GM18511 (cell line): ENCODE data around the gene GGNBP2.

Experiments used
- ATAC-seq: cut with Tn5 transposase; IDR thresholded peaks from one replicate; pipeline ENCODE4 v1.9.1; 2021; ENCODE audit warnings: mild to moderate bottlenecking, moderate library complexity; ENCODE audit not compliant: unreplicated experiment

GGNBP2 gene

DNA sequence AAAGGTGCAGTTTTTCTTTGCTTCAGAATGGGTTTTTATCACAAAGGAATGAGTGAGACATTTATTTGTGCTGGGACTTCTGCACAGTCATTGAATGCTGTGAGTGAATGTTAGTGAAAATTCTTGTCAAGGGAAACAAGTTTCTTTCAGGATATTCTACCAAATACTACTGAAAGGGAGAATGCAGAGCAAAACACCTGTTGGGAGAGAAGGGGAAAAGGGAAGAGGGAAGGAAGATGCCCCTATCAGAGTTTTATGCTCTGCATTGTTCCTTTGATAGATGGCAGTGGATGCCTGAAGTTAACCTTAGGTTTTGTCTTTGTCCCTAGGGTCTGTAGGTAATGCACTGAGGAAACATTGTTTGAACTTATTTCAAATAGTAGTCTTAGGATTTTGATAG, 3.1 kb downstream of the GGNBP2 start:
- ATAC-seq = no peak

DNA sequence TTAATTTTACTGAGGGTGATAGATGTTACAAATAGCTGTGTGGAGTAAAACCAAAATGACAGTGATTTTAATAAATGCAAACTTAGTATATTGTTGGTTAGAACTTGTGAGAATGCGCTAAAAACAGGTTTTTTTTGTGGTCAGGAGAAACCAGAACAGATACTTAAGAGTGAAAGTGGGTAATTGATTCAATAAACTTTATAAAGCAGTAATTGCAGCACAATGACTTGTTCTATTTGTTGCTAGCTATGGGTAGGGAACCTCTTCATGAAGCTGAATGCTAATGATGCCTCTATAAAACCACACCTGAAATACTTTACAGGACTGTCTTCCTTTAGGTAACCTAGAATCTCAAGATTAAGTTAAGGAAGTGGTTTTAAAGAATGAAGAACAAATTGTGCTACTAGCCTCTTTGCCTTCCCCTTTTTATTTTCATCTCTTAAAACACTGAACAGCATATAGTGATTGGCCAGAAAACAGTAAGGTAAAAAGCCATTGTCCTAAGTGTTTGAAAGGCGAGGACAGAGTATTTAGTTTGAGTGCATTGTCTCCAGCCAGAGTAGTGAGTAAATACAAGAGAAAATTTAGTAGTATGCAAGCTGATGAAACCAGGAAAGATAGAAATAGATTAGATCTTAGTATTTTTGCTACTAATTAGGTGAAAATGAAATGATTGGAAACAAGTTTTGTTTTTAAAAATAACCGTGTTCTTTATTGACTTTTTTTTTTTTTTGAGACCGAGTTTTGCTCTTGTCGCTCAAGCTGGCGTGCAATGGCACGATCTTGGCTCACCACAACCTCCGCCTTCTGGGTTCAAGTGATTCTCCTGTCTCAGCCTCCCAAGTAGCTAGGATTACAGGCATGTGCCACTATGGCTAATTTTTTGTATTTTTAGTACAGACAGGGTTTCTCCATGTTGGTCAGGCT, 6.0 kb downstream of the GGNBP2 start:
- ATAC-seq = no peak

DNA sequence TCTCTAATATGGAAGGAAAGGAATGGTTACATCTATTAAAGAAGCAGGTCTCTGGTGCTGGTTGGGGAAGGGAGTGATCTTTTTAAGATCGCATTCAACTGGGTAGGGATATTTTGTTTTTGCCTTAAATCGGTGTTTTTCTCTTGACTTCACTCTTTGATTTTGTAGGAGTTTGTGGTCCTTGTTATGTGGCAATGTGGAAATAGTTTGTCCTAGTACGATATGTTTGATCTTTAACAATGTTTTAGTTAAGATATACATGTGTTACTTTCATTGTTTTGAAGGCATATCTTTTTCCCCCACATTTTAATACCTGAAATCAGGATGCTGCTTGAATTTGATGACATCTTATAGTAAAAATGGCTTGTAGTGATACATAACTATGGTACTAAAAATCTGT, 8.7 kb downstream of the GGNBP2 start:
- ATAC-seq = no peak

DNA sequence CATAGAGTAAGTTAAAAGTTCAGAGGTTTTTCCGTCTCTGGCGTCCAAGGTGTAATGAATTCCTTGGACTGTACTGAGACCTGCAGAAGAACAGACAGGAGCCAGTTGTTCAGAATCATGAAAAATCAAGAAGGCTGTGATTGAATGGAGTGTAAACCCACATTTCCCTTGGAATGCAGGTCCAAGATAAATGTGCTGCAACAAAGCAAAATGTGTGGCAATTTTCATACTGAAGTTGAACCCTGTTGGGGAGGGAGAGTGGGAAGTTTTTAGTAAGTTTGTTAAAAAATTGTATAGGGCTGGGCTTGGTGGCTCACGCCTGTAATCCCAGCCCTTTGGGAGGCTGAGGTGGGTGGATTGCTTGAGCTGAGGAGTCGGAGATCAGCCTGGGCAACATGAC, 21.4 kb downstream of the GGNBP2 start:
- no peak for ATAC-seq

DNA sequence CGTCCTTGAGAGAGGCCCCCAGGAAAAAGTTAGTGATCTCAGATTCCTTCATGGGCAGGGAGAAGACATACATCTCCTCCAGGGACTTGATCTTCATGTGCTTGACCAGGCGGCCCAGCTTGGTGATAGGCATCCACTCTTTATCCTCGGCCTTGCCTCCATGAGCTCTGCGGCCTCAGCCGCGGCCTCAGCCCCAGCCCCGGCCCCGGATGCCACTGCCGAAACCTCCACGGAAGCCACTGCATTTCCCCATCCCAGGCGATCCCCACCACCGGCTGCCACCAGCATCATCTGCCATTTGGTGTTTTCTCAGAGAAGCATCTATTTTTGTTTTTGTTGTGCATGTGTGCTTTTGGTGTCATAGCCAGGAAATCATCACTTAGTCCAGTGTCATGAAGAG, 30.3 kb downstream of the GGNBP2 start:
- no peak for ATAC-seq

DNA sequence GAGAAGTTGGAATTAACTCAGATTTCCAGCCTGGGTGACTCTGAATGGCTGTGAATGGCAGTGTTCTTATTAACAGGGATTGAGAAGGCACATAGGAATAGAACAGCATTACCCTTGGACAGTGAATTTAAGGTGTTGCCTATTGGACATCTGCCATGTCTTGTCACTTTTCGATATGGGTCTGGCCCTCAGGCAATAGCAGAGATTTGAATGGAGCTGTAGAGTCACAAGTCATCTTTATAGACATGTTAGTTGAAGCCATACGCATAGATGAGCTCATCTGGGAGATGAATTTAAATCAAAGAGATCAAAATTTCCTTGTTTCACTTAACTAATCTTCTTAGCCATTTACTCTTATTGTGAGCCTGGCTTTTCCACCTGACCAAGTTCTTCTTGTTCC, 32.1 kb downstream of the GGNBP2 start:
- ATAC-seq = no peak

DNA sequence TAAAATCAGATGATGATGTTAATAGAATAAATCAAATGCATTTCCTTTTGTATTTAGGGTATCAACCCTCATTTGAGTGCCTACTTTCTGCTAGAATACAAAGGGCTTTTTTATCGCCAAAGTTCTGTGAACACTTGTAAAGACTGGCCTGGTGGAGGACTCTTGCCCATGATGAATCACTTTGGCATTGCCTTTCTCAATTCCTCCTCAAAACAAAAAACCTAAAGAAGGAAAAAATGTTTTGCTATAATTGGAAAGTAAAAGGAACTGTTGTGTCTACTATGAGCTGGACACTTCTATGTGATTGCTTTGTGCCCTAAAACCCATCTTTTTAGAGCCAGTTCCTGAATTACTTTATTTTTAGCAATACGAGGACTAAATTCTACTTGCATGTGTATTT, 34.0 kb downstream of the GGNBP2 start:
- ATAC-seq = no peak

DNA sequence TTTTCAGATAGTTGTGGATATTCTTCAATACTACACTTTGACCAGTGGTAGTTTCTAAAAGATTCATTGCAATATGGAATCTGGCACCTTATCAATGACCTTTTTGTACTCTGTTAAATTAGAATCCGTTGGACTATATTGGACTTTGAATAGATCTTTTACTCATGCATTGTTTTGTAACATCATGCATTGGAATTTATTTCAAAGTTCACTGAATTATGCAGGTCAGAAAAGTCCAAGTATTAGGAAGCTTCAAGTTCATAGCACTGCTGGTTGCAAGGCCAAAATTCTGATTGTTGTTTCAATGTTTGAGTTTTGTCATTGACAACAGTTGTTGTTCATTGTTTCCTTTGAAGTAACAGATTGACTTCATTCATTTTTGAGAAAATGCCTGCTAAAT, 39.1 kb downstream of the GGNBP2 start:
- ATAC-seq = no peak

DNA sequence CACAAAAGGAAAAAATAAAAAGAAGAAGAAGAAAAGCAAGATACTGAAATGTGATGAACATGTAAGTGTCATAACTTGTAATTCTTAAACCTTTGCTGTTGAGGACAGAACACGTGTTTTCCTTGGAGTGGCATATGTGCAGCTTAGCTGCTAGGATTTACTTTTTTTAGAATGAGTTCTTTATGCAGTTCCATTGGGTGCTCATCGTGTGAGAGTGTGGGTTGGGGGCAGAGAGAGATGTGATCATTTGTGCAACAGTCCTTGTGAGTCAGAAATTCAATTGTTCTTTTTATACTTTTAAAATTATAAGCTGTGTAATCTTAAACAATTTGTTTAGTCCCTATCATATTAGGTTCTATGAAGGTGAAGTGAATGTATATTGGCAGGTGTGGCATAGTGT, 41.4 kb downstream of the GGNBP2 start:
- no peak for ATAC-seq

DNA sequence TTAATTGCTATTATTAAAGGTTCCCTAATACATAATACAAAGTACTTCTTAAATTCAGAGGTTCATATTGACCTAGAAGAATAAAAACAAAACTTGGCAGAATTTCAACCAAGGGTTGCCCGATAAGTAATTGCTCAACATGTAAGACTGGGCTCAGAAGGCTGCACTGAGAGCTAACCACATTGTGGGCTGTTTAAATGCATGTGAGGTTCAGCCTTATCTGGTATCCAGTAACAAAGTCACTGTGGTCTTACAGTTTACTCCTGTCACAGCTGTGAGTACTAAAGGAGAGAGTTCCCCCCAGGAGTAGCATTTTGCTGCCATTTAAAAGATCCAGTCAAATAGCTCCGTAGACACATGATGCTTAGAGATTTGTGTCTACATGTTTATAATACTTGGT, 45.4 kb downstream of the GGNBP2 start:
- no peak for ATAC-seq

DNA sequence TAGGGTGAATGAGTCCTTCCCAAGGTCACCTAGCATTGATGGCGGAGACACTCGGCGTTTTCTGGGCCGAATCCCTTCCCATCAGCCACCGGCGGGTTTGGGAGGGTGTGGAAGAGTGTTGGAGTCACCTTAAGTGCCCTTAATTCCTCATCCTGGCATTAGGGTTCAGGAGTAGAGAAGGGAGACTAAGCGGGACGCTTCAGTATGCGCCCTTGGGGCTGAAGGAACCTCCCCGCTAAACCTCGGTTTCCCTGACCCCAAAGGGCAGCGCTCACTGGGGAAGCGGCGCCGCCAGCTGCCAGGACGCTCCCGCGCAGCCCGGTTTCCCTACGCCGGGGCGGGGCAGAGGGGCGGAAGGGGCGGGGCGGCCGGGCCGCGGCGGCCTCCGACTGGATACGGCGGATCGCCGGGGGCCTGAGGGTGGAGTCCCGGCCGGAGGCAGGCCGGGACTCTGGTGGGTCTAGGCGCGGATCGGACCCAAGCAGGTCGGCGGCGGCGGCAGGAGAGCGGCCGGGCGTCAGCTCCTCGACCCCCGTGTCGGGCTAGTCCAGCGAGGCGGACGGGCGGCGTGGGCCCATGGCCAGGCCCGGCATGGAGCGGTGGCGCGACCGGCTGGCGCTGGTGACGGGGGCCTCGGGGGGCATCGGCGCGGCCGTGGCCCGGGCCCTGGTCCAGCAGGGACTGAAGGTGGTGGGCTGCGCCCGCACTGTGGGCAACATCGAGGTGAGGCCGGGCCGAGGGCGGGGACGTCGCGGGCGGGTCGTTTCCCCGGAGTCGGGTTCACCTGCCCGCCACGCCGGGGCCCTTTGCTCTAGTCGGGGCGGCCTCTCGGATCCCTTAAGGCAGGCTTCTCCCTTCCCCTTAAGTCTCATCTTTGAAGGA, 47.0 kb downstream of the GGNBP2 start, which contains the start of gene DHRS11:
DHRS11 (plus strand) TSS at position 446 of the 882 bp plus-strand sequence; CDS start at position 577, 131 bp downstream.
- peak; percentile 78 for ATAC-seq

DNA sequence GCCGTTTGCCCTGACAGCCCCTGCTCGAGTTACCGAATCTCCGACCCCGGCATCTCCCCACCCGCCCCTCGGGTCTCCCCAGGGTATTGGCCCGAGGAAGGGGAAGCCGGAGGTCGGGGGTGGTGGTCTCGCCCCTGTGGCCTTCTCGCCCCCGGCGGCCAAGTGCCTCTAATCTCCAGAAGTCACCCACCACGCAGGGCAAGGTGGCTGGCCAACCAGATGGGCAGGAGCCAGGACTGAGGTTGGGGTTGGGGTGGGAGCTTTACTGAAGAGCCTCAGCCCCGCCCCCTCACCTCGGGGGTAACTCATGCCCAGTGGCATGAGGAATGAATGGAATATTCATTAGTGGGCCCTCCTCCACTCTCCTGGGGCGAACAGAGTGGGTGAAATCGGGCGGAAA, 47.6 kb downstream of the GGNBP2 start:
- ATAC-seq = no peak

DNA sequence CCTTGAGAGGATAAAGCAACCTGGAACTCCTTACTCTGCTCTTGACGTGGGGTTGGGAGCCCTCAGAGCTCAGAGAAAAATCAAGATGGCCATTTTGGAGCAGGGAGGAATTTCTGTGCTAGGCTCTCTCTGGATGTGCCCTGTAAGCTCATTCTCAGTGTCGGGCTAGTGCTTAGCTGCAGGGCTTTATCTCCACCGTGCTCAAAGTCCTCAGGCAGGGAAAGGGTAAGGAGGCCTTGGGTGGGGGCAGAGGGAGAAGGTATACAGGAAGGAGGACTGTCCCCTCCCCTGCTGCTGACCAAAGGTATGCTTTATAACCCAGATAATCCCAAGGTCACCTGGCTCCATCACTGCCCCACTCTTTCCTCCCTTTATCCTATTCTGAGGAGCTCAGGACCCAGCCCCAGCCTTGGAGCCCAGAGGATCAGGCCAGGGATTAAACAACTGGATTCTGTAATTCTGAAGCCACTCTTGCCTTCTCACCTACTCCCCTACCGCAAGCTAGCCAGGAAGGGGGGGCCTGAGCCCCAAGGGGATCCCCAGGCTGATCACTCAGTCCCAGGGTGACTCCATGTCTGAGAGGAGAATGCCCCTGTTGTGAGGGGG, 48.1 kb downstream of the GGNBP2 start:
- ATAC-seq = no peak

DNA sequence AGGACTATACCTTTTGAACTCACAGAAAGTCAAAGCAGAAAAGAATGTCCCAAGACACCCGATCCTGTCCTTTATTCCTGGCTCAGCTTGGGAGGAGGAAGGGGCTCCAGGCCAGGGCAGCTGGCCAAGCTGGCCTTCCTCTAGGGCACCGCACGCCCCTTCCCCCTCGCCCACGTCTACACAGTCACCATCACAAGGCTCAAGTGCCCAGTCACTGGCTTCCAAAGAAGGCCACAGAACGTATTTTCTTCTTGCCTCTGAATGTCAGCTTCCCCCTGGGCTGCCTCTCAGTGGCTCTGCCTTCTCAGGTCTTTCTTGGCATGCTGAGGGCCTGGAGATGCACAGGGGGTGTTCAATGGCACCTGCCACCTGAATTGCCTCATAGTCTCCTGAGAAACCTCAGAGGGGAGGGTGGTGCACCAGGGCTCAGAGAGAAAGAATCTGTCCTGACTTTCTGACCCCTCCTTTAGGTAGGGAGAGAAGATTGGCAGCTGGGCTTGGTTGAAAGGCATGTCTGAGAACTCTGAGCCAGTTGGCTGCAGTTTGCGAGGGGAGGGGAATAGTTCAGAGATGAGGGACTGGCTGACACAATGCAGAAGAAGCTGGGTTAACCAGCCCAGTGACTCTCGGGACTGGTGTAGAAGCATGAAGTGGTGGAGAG, 49.1 kb downstream of the GGNBP2 start:
- no peak for ATAC-seq

DNA sequence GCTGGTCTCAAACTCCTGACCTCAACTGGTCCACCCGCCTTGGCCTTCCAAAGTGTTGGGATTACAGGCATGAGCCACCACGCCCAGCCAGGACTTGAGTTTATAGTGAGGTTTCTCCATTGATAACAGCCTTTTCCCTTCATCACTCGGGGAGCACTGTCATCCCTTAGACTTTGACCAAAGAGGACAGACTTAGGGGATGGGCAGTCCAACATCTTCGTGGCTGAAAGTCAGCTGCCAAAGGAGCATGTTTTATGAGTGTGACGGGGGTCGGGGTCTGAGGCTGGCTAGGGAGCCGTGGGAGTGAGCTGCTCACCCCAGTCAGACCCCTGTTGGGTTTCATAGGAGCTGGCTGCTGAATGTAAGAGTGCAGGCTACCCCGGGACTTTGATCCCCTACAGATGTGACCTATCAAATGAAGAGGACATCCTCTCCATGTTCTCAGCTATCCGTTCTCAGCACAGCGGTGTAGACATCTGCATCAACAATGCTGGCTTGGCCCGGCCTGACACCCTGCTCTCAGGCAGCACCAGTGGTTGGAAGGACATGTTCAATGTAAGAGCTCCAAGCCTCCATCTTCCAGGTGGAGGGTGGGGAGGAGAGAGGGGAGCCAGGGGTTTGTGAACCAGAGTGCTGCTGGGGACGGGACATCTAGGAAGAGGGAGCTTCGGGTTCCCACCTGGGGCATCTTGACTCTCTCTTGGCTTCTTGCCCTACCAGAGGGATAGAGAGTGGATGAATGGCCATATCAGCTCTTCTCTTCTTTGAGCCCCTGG, 50.1 kb downstream of the GGNBP2 start:
- ATAC-seq = no peak

DNA sequence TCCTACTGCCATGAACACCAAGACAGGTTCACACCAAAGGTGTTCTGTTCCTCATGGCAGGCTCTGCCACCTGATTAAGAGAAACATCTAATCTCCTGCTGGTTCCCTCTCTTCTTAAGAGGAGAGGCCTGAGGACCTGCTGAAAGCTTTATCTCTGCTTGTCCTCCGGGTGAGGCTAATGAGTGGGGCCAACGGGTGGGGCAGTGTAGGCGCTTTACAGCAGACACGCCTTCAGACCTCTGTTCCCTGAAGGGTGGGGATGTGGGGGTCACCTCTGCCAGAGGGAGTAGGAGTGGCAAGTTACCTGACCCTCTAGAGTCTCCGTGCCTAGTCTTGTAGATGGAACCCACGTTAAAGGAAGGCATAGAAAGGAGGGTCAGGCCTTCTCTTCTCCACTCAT, 52.5 kb downstream of the GGNBP2 start:
- no peak for ATAC-seq

DNA sequence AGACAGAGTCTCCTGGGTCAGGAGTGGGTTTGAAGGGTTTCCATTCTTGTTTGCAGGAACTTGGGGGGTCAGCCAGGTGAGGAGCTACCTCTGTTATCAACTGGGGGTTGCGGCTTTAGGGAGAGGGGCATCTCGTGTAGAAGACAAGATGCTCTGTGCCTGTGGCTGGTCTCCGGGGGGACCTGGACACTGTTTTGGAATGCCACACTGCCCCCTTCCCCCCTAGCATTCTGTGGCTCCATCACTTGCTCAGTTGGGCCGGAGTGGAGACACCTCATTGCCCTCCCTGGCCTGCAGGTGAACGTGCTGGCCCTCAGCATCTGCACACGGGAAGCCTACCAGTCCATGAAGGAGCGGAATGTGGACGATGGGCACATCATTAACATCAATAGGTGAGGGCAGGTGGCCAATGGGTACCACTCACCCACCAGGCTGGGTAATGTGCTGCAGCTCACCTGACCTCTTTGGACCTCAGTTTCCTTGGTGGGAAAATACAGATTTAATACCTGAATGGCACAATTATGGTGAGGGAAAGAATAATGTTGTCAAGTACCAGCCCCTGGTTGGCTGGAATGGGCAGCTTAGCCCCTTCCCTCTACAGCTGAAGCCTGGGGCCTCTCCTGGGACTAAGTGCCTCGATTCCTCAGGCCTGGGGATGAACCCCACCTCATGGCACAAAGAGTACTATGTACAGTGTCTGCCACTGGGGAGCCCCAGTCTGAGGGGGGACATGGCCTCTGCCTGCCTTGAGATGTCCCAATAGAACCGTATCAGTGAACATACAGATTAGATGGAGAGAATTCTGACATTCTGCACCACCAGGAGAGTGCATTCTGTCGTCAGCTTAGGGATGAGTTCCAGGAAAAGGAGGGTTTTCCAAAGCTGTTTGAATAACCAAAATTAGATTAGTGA, 53.4 kb downstream of the GGNBP2 start:
- no peak for ATAC-seq

DNA sequence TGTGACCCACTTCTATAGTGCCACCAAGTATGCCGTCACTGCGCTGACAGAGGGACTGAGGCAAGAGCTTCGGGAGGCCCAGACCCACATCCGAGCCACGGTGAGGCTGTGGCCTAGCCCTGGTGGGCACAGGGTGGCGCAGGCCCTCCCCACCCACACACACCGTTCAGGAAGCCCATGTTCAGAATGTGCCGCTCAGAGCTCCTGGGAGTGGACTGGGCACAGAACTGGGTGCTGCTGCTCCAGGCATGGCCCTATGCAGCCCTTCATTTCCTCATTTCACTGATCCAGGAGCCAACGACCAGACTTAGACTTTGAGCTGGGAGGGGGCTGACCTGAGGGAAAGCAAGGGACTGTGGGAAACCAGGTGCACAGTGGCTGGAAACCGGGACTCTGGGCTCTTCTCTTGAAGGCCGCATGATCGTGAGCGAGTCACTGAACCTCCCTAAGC, 54.3 kb downstream of the GGNBP2 start:
- no peak for ATAC-seq
